B cell (primary cell): ENCODE measurements around the gene YPEL5.

Experiments used
- EZH2 ChIP-seq: IDR thresholded peaks from 2 replicates; pipeline ENCODE4 v1.6.1; 2012; ENCODE audit warnings: borderline replicate concordance, low read depth, mild to moderate bottlenecking, moderate library complexity, low read length; ENCODE audit not compliant: insufficient read depth, poor library complexity, severe bottlenecking
- TF ChIP-seq, protein P1 (sequence below): fragments of 200-600 bp; IDR thresholded peaks from one replicate; pipeline ENCODE4 v1.8.0; 2022; ENCODE audit warnings: antibody characterized with exemption, mild to moderate bottlenecking

DNA sequence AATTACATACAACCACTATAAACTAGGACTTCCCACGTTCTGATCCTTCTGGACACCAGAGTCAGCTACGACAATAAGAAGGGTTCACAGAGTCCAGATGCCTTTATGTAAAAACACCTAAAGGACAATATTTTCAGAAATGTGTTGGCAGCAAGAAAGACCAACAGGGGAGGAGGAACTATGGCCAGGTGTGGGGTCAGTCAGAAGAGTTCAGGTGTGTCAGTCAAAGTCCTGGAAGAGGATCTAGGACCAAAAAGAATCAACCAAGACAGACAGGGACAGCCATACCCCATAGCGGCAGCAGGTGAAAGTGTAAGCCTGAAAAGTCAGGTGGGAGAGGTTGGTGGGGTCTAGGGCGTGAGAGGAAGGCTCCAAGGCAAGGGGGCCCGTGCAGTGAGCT lies 38.0 kb upstream of the YPEL5 start:
- TF ChIP-seq, protein P1, sequence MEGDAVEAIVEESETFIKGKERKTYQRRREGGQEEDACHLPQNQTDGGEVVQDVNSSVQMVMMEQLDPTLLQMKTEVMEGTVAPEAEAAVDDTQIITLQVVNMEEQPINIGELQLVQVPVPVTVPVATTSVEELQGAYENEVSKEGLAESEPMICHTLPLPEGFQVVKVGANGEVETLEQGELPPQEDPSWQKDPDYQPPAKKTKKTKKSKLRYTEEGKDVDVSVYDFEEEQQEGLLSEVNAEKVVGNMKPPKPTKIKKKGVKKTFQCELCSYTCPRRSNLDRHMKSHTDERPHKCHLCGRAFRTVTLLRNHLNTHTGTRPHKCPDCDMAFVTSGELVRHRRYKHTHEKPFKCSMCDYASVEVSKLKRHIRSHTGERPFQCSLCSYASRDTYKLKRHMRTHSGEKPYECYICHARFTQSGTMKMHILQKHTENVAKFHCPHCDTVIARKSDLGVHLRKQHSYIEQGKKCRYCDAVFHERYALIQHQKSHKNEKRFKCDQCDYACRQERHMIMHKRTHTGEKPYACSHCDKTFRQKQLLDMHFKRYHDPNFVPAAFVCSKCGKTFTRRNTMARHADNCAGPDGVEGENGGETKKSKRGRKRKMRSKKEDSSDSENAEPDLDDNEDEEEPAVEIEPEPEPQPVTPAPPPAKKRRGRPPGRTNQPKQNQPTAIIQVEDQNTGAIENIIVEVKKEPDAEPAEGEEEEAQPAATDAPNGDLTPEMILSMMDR: no peak
- TF ChIP-seq EZH2: no peak
